Measurements from ENCODE around the gene ABCB6. TPM values are rescaled to one million over a fixed set of nuclear protein-coding genes. Genes with fewer than 3 reads are reported as not detected.

Gene ABCB6
- total RNA-seq = 18.7 and 25.5 TPM in 2 replicates

DNA sequence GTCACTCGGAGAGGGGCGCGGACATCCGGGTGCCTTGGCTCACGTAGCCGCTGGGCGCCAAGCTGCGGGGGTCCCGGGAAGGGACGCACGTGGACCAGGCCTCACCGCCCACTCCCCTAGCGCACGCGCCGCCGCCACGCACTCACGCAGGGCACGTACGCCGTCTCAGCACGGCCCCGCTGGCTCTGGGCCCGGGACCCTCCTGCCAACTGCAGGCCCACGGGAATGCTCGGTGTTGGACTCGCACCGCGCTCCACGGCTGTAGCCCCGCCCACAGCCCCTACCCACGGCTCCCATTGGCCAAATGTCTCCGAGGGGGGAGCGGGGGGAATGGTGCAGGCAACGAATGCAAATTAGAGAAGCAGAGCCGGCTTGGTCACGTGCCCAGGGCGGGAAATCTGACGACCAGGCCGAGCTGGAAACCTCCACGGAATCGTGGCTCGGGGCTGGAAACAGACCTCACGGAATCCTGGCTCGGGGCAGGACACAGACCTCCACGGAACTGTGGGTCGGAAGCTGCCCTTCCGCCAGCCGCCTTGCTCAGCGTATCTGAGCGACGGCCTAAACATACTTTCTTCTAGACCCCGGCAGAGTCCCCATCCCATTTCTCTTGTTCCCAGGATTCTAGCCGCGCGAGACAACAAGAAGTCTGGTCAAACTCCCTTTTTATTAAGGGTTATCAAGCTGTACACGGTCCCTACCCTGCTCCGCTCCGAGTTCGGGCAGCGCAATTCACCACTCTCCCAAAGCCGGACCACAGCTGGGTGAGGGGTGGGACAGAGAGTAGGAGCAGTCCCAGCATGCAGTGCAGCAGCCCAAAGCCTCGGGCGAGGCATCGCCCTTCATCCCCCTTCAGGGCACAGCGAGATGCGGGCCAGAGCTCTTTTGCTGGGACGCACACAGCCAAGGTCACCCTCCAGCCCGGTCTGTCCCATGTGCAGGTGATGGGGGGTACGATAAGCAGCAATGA, at the start of gene ABCB6:
Gene ABCB6 (minus strand): TSS at position 227 of the 970 bp plus-strand sequence. CDS start 285 bp downstream, outside the sequence.

DNA sequence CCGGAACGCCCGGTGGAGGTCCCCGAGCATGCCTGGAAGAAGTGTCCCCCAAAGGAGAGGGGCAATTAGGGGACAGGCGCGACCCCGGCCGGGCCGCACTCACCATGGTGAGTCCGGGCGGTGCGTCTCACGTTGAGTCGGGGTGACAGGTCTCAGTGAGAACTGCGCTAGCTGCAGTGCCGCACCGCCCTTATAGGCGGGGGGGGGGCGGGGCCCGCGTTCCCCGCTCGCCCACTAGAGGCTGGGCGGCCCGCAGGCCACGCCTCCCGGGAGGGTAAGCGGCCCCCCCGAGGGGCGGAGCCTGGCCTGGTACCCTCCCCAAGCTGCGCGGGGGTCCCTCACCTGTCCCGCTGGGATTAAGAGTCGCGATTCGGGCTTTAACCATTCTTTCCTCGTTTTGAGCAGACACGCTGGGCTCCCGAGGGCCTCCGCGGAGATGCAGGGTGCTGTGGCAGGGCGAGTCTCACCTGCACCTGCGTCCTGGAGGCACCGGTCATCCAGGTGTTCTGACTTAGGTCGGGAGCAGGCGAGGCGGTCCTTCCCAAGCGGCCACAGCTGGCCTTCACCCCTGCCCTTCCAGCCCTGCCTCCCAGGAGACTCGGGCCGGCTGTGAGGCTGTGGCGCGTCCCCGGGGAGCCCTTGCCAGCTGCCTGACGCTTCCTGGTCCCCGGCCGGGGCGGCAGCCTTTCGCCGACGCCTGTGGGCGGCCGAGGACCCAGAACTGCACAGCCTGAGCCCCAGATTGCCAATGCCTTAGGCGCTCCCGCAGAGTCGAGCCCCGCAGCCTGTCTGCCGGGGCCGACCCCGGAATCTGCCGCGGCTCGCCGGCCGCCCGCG, 35.2 kb upstream of the ABCB6 start, which contains the start of gene TUBA4A:
Gene TUBA4A (minus strand): TSS at position 166 of the 837 bp plus-strand sequence. CDS start 60 bp downstream, at position 106.

DNA sequence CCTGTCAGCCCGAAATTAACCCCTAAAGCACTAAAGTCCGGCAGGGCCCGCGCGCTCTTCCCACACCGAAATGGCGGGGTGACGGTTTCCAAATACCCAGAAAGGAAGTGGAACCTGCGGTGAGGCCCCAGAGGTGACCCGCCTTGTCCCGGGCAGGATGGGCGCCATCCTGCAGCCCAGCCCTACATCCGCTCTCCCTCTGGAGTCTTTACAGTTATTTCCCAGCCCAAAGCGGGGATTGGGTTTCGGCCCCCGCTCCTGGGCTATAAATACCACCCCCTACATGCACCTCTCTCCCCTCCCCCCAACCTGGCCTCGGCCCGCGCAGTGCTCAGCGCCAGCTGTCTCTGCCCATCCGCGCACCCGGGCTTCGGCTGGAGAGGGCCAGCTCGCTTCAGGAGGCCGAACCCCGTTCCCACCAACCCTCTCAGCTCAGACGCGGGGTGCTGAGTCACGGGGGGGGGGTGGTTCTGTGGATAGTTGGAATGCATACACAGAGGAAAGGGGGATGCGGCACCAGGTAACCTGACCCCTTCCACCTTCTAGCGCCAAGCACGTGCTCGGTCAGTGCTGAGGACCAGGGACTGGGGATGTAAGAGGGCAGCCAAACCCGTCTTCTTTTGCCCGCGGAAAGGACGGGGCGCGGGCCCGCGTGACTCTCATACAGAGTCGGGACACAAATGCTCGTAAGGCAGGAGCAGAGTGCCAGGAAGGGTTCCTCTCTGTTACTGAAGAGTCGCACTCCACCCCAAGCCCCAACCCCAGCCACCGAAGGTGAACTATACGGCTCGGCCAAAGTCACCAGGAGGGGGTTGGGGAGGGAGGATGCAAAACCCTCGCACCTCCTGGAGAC, 34.4 kb upstream of the ABCB6 start, which contains the start of gene TUBA4B:
Gene TUBA4B (plus strand): TSS at position 344 of the 853 bp plus-strand sequence. CDS start 165 bp downstream, at position 509.

DNA sequence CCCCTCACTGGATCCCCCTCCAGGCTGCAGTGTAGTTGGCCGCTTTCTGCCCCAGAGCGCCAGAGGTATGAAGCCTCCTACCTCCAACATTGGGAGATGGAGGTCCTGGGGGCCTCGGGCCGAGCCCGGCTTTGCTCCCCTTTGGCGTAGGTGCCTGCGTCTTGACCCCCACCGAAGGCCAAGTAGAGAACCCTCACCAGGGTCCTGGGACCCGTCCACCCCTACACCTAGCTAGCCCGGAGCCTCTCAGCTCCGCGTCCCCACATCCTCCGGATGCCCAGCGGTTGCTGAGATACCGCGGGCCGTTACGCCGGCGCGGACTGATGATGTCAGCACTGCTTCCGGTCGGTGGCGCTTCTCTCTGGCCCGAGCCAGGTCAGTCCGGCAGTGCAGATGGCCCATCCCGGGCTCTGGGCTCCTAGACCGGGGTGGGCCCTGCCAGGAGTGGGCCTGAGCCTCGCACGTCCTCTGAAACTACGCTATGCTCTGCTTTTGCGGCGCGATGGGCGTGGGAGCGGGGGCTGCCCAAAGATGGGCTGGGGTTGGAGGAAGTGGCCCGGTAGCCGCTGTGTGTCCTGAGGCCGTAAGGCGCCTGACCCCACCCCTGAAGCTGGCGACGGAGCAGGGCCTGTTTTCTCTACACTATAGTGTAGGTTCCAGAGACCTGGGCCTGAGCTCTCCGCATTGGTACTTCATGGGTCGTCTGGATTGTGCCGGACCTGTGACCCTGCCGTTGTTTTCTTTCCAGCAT, 26.6 kb upstream of the ABCB6 start, which contains the start of the genes GLB1L and STK16:
Gene GLB1L (minus strand): TSS at position 297 of the 751 bp plus-strand sequence. CDS start 1,871 bp downstream, outside the sequence.
Gene STK16 (plus strand): TSS at position 332 of the 751 bp plus-strand sequence. CDS start 521 bp downstream, outside the sequence.

DNA sequence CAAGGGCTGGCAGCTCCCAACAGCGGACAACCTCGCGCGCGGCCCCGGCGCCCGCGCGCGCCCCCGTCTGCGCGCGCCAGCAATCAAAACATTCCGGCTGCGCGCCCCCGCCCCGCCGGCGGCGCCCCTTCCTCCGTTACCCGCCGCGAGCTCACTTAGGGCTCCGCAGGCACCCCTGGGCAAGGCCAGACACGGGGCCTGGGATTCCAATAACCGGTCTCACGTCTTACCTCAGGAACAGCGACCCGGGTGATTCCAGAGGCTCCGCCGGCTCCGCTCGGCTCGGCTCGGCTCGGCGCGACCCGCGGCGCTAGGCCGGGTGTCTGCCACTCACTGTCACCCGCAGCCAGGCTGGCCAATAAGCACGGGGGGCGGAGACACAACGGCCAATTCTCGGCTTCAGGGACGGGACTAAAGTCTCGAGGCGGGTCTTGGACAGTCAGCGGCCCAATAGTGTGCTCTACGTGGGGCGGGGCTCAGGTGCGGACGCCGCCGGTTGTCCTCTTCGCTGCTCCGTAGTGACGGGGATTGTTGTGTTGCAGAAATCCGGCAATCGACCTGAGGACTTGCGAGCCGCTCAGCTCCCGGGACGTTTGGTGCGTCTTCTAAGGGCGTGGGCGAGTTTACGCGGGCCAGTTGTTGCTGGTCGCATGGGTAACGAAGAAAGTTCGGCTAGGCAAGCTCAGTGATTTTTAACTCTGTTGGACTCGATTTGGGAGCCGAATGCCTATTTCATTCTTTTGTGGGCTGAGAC, 10.7 kb upstream of the ABCB6 start, which contains the start of the genes ANKZF1 and ATG9A:
Gene ANKZF1 (plus strand): TSS at position 502 of the 754 bp plus-strand sequence. CDS start 452 bp downstream, outside the sequence.
Gene ATG9A (minus strand): TSS at position 332 of the 754 bp plus-strand sequence. CDS start 1,612 bp downstream, outside the sequence.

DNA sequence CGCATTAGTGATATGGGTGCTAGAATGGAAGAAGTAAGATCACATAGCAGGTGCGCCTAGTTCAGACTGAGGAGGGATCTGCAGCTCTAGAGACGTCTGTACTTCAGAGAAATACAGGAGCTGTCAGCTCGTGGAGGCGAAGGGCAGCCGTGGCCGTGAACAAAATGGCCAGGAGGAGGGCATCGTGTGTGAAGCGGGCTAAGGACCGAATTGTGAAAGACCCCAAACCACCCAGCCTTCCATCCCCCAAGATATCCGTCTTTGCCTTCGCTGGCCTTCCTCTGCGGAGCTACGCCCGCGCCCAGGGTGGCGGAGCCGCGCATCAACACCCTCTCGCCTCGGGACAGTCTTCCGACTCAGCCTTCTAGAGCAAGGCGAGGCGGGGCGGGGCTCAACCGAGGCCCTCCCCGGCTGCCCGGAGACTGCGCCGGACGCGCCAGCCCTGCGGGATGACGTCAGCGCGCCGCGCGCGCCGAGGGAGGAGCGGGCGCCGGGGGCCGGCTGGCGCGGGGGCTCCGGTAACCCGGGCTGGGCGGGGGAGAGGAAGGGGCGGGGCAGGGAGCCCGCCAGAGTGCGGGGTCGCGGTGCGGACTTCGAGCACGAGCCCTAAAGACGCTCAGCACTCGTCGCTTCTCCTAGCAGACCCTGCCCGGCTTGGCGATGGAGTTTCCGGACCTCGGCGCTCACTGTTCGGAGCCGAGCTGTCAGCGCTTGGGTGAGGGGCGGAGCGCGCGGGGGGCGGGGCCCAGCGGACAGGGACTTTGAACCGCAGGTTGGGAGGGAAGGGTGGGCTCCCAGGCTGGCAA, 12.2 kb downstream of the ABCB6 start, which contains the start of gene ZFAND2B:
Gene ZFAND2B (plus strand): TSS at position 455 of the 806 bp plus-strand sequence. CDS start 206 bp downstream, at position 661.

DNA sequence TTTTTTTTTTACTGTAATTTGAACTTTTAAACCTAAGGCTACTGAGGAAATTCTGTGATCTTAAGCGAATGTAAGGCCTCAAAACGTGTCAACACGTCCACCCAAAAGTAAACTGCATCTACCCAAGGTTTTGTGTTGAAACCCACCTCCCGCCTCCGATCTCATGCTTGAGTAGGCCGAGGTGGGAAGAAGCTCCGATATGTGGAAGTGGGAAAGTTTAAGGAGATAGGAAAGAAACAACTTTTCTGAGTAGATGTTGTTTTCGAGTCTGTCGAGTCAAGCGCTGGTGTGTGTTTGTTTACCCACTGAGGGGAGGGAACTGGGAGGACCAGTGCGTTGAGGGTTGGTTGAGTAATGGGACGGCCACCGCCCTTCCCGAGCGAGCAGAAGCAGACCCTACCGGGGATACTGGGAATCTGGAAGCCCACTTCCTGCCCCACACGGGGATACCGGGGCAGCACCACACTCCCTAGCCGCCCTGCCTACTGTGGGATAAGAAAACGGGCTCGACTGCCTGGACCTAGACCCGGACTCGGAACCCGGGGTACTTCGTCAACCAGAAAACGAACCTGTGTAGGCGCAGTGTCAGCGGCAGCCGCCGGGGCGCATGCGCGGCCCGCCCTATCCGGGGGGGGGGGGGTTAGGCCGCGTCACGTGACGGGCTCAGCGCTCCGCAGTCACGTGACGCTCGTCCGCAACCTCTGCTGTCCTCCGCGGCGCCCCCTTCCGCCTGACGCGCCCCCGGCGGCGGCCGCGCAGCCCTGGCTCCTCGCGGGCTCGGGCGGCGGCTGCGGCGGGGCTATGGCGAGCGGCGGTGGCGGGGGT, 41.0 kb downstream of the ABCB6 start, which contains the start of gene RETREG2:
Gene RETREG2 (plus strand): TSS at position 724 of the 825 bp plus-strand sequence. CDS start 78 bp downstream, at position 802.

DNA sequence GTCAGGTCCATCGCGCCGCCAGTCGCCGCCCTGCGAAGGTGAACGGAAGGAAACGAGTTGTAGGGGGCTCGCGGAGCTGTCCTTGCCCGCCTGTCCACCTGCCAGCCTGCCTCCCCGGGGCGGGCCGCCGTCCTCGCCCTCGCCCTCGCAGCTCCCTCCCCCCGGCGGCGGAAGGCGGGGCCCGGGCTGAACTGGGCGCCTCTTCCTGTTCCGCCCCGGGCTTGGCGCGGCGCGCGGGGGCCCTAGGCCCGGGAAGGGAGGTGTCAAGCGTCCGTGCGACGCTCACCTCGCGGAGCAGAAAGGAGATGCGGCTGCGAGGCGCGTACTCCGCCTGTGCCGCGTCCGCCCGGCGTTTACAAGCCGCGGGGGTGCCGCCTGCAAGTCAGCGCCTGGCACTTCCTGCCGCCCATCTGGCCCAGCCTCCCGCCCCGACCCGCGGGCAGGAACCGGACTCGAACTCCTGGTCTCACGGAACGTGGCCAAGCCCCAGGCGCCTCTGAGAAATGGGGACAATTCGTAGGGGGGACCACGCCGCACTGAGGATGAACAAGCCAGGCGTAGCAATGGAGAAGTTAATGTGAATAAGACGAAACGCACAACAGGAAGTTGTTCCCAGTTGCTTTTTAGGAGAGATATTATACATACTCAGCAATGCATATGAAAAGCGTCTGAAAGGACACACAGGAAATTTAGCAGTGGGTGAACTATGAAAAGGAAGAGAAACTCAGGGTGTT, 41.8 kb downstream of the ABCB6 start, which contains the start of gene CNPPD1:
Gene CNPPD1 (minus strand): TSS at position 108 of the 734 bp plus-strand sequence. CDS start 97 bp downstream, at position 11.

DNA sequence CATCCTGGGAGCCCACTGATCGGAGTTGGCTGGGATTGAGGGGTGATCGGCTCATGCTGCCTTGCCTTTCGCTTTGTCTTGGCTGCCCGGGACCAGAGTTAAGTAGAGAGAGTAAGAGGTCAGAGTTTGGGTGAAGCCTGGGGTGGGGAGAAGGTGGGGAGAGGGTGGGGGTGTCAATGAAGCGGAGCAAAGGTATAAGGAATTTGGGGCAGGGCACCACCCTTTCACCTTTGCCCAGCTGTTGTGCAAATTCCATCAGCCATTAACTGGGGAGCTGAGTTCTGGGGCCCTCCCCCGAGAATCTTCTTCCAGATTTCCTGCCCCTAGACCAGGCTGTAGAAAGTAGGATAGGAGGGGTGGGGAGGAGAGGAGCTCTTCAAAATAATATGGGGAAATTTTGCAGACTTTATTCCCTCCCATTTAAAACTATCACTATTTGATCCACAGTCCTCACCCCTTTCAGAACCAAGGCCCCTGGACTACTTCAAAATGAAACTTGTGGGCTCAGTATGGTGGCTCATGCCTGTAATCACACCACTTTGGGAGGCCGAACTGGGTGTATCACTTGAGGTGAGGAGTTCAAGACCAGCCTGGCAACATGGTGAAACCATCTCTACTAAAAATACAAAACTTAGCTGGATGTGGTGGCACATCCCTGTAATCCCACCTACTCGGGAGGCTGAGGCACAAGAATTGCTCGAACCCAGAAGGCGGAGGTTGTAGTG, 48.7 kb downstream of the ABCB6 start, which contains the start of gene SLC23A3:
Gene SLC23A3 (minus strand): TSS at position 100 of the 725 bp plus-strand sequence. CDS start 45 bp downstream, at position 55.

DNA sequence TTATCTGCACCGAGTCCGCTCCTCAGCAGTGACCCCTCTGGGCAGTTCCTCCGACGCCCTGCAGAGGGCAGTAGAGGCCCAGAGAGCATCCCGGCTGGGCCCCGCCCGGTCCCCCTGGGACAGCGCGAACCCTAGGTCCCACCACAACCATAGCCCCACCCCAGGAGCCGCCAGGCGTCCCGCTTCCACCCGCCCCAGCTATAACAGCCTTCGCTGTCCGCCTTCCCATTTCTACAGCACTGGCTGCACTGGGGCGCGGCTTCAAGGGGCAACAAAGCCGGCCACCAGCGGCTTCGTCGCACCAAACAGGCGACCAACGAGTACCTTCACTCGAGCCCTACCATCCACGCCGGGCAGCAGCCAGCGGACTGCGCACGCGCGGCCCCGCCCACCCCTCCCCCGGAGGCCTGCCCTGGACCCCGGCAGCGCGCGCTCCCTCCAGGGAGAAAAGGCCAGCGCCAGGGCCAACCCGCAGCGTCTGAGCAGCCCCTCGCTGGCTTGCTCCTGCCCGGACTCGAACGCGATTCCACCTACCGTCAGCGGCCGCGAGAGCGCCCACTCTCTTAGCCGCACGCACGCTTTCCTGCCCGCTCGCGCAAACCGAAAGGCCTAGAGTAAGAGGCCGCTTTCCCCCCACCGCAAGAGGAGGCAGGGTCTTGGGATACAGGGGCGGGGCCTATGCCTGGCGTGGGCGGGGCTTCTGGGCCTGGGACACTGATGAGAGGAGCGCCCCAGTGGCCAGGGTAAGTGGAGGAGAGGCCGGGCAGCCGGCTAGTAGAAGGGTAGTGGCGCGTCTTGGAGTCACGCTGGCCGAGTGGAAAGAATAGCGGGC, 58.4 kb downstream of the ABCB6 start, which contains the start of gene NHEJ1:
Gene NHEJ1 (minus strand): TSS at position 630 of the 832 bp plus-strand sequence. CDS start 2,453 bp downstream, outside the sequence.

Data from dermis lymphatic vessel endothelial cell (primary cell).